Duodenal mucosa (tissue), 2 donors: ENCODE measurements around the gene SCAF11.

Experiments
- H3K27ac ChIP-seq: one replicate; pipeline ENCODE4 v1.7.0; 2013; ENCODE audit warnings: low read depth, low read length
- H3K27me3 ChIP-seq, 2 donors: one replicate each; pipeline ENCODE4 v1.7.0; 2013; ENCODE audit warnings: low read length in 2 of 2, control low read depth in 1 of 2; ENCODE audit not compliant: insufficient read depth in 2 of 2, control insufficient read depth in 1 of 2
- H3K36me3 ChIP-seq, 2 donors: one replicate each; pipeline ENCODE4 v1.7.0; 2013; ENCODE audit warnings: low read length in 2 of 2, control low read depth in 1 of 2; ENCODE audit not compliant: insufficient read depth in 2 of 2, control insufficient read depth in 1 of 2
- H3K4me1 ChIP-seq, 2 donors: one replicate each; pipeline ENCODE4 v1.7.0; 2013; ENCODE audit warnings: low read length in 2 of 2, control low read depth in 1 of 2; ENCODE audit not compliant: insufficient read depth in 2 of 2, control insufficient read depth in 1 of 2
- H3K4me3 ChIP-seq, 2 donors: one replicate each; pipeline ENCODE4 v1.7.0; 2013; ENCODE audit warnings: low read length in 2 of 2, low read depth in 1 of 2
- H3K9ac ChIP-seq, 2 donors: one replicate each; pipeline ENCODE4 v1.7.0; 2013; ENCODE audit warnings: low read length in 2 of 2, low read depth in 1 of 2
- H3K9me3 ChIP-seq, 2 donors: one replicate each; pipeline ENCODE4 v1.7.0; 2013; ENCODE audit warnings: low read length in 2 of 2, control low read depth in 1 of 2; ENCODE audit not compliant: control insufficient read depth in 1 of 2

Gene SCAF11

DNA sequence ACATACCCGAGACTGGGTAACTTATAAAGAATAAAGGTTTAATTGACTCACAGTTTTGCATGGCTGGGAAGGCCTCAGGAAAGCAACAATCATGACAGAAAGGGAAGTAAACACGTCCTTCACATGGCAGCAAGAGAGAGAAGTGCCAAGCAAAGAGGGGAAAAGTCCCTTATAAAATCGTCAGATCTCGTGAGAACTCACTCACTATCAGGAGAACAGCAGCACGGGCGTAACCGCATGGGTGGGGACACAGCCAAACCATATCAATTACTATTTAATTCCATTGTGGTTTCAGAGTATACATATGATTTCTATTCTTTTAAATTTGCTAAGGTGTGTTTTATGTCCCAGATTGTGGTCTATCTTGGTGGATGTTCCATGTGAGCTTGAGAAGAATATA, 117.9 kb downstream of the SCAF11 start:
- Histone ChIP-seq H3K9me3 (peaks cover 0 to 3% of the 10 kb centered on the region in 2 donors), H3K27ac (no peak overlapping the region), H3K4me1 (no peaks in the 10 kb centered on the region), H3K4me3 (no peak overlapping the region), H3K9ac (no peak overlapping the region), H3K27me3 (no peaks in the 10 kb centered on the region), H3K36me3 (peaks cover 21 to 48% of the 10 kb centered on the region in 2 donors)
